ENCODE measurements around the gene MED19.

- TF ChIP-seq CTCF (IDR thresholded peaks at IDR 0.05) = no peak
- no peak for TF ChIP-seq EZH2 (IDR thresholded peaks at IDR 0.05; ENCODE audit: borderline replicate concordance, insufficient read depth, low read depth, low read length, poor library complexity, severe bottlenecking)
Observed at GRCh38 chr11:57742087-57742452, 30.1 kb upstream of the MED19 start.

All from B cell (primary cell).